Endothelial cell of umbilical vein (primary cell): Measurements from ENCODE around the gene SMARCE1. TPM values are rescaled to one million over a fixed set of nuclear protein-coding genes. Genes with fewer than 3 reads are reported as not detected.

Experiments
- BruUV-seq: library from RNA; stranded (reverse); fragments of 400-500 nt; replicated peaks from 2 replicates; lab custom pipeline; 2021; lab: Mats Ljungman, UMichigan
- CTCF ChIA-PET: fragments of 300-600, 350-600 bp; sonication (Branson Sonifier 250); formaldehyde crosslinking; loops from one replicate; lab custom pipeline; 2021; ENCODE audit warnings: antibody characterized with exemption, inconsistent platforms; lab: Charles Lee
- POLR2A ChIA-PET: fragments of 300-600, 350-600 bp; sonication (Branson Sonifier 250); formaldehyde crosslinking; loops from one replicate; lab custom pipeline; 2021; ENCODE audit warnings: antibody characterized with exemption, inconsistent platforms; lab: Charles Lee
- DNase-seq: peaks from one replicate; pipeline ENCODE4 v3.0.0-alpha.2; 2011; ENCODE audit warnings: low read depth, low spot score
- FAIRE-seq: peaks from 2 replicates; lab custom pipeline; 2011; peaks lifted over from hg19 to GRCh38; lab: Jason Lieb, UNC
- H2AFZ ChIP-seq: 2 replicates; pipeline ENCODE4 v1.6.0; 2012; ENCODE audit warnings: low read depth, low read length, control low read depth, inconsistent platforms
- H3K27ac ChIP-seq: 2 replicates; pipeline ENCODE4 v1.5.1; 2011; ENCODE audit warnings: low read depth, mild to moderate bottlenecking, control low read depth, low read length, moderate library complexity; ENCODE audit not compliant: insufficient read depth
- H3K27me3 ChIP-seq, 2 experiments: 2 replicates each; pipeline versions ENCODE4 v1.6.0 to v1.6.1; 2011; ENCODE audit warnings: low read length in 2 of 2, mixed read lengths in 1 of 2; ENCODE audit not compliant: control insufficient read depth in 2 of 2, insufficient read depth in 2 of 2
- H3K36me3 ChIP-seq, 2 experiments: 2 replicates in 1 of 2; 3 replicates in 1 of 2; pipeline ENCODE4 v1.5.1; 2011; ENCODE audit warnings: low read length in 2 of 2, mild to moderate bottlenecking in 1 of 2, moderate library complexity in 1 of 2; ENCODE audit not compliant: control insufficient read depth in 2 of 2, insufficient read depth in 2 of 2; ENCODE audit errors: extremely low read depth in 1 of 2
- H3K4me1 ChIP-seq: 3 replicates; pipeline ENCODE4 v1.5.1; 2011; ENCODE audit warnings: mild to moderate bottlenecking, low read length; ENCODE audit not compliant: control insufficient read depth, insufficient read depth; ENCODE audit errors: extremely low read depth
- H3K4me2 ChIP-seq: 2 replicates; pipeline ENCODE4 v1.6.1; 2011; ENCODE audit warnings: low read length, control low read depth, mixed read lengths; ENCODE audit not compliant: insufficient read depth
- H3K4me3 ChIP-seq, 3 experiments: fragments of 200-600 bp in 1 of 3; sonication (generic), shearing (Covaris generic) in 1 of 3; replicated peaks in 1 of 3; 2 replicates each; pipeline ENCODE4 v1.5.1; 2011 to 2016; ENCODE audit warnings: control low read depth in 3 of 3, low read length in 3 of 3, mild to moderate bottlenecking in 2 of 3, inconsistent platforms in 1 of 3, low read depth in 1 of 3, moderate library complexity in 1 of 3; ENCODE audit not compliant: insufficient read depth in 1 of 3
- H3K79me2 ChIP-seq: 2 replicates; pipeline ENCODE4 v1.6.0; 2012; ENCODE audit warnings: low read length, inconsistent platforms; ENCODE audit not compliant: control insufficient read depth, insufficient read depth
- H3K9ac ChIP-seq: replicated peaks from 2 replicates; pipeline ENCODE3; 2011; ENCODE audit warnings: low read length, control low read depth; ENCODE audit not compliant: insufficient read depth; ENCODE audit errors: extremely low read depth
- H3K9me1 ChIP-seq: replicated peaks from 3 replicates; pipeline ENCODE4 v1.6.0; 2011; ENCODE audit warnings: mild to moderate bottlenecking, low read length; ENCODE audit not compliant: control insufficient read depth, insufficient read depth; ENCODE audit errors: extremely low read depth
- H3K9me3 ChIP-seq: replicated peaks from 2 replicates; pipeline ENCODE4 v1.5.1; 2012; ENCODE audit warnings: low read length, inconsistent platforms; ENCODE audit not compliant: control insufficient read depth, insufficient read depth
- H4K20me1 ChIP-seq: replicated peaks from 2 replicates; pipeline ENCODE3; 2011; ENCODE audit warnings: mild to moderate bottlenecking, low read length; ENCODE audit not compliant: control insufficient read depth, insufficient read depth; ENCODE audit errors: extremely low read depth
- CTCF ChIP-seq, 2 donors: IDR thresholded peaks; 1 replicate in 1 of 2; 2 replicates in 1 of 2; pipeline ENCODE4 v1.5.1; 2011; ENCODE audit warnings: low read length in 2 of 2, mild to moderate bottlenecking in 2 of 2, moderate library complexity in 2 of 2, control low read depth in 1 of 2, inconsistent platforms in 1 of 2, low read depth in 1 of 2; ENCODE audit not compliant: insufficient read depth in 1 of 2; ENCODE audit errors: extremely low read depth in 1 of 2
- MYC ChIP-seq: IDR thresholded peaks from one replicate; pipeline ENCODE4 v1.6.1; 2011; ENCODE audit warnings: mild to moderate bottlenecking, low read depth, low read length
- POLR2A ChIP-seq: IDR thresholded peaks from 2 replicates; pipeline ENCODE4 v1.6.1; 2012; ENCODE audit warnings: low read depth, mild to moderate bottlenecking, control low read depth, low read length
- dilution Hi-C: fragments of 300-500 bp; cut with MboI; formaldehyde crosslinking; loops from one replicate; pipeline ENCODE4 v1.15.0; 2019; ENCODE audit warnings: low sequenced_read_pairs; ENCODE audit not compliant: extremely low pct_ligation_motif_present
- intact Hi-C: fragments of 100-400 bp; cut with micrococcal nuclease; formaldehyde crosslinking; loops from one replicate; pipeline ENCODE4 v1.10.0; 2022
- polyA plus RNA-seq, 4 experiments: library from polyadenylated mRNA; depleted of rRNA in 3 of 4; stranded (reverse) in 3 of 4; unstranded in 1 of 4; fragments of >200 nt; gene quantifications; 2 replicates each; pipeline versions ENCODE4 v1.2.1 to v1.2.3, GENCODE V29; 2011 to 2012; ENCODE audit warnings: missing spikeins in 1 of 4
- total RNA-seq: library from RNA; stranded (reverse); gene quantifications from 2 replicates; pipeline ENCODE4 v1.2.3, GENCODE V29; 2021

SMARCE1 gene
- total and polyA plus RNA-seq, 2 donors (not counting 3 experiments of a cell fraction or from before 2014, with no cell fraction given): 28.4 to 127 TPM

- peak; percentile 74 for FAIRE-seq
- BruUV-seq: no TSS peak
- Histone ChIP-seq H4K20me1 (no peaks in the 10 kb centered on the region), H3K9ac (no peak overlapping the region), H3K27ac (no peak overlapping the region), H2AFZ (no peak overlapping the region), H3K4me1 (no peaks in the 10 kb centered on the region), H3K9me1 (no peaks in the 10 kb centered on the region), H3K27me3 (peaks cover 15% of the 10 kb centered on the region in 2 experiments), H3K4me3 (no peak overlapping the region), H3K9me3 (no peaks in the 10 kb centered on the region), H3K4me2 (no peak overlapping the region), H3K79me2 (no peaks in the 10 kb centered on the region), H3K36me3 (no peaks in the 10 kb centered on the region)
- TF ChIP-seq POLR2A: no peak
- TF ChIP-seq CTCF (IDR thresholded peaks at IDR 0.05; ENCODE audit: extremely low read depth in 1 of 2, insufficient read depth in 1 of 2, low read depth in 1 of 2, low read length in 2 of 2): peak; percentile 23 to 39
- intact Hi-C loops (loop anchor here (1.0 kb wide), 1 partner anchor 176 kb away; no protein-coding TSS in a partner anchor), dilution Hi-C loops (no loop called here)
- POLR2A ChIA-PET: no interaction called here
- CTCF ChIA-PET: interaction anchor here (0.7 to 3.5 kb wide), 18 partner anchors 10 to 1048 kb away, joined by 3 to 22 read pairs (median 4); no protein-coding TSS in a partner anchor
- peak; percentile 26 for DNase-seq
Observed at GRCh38 chr17:40615068-40615840, 32.4 kb downstream of the SMARCE1 start.

- BruUV-seq: no TSS peak
- Histone ChIP-seq H3K9ac (no peak overlapping the region), H3K4me1 (no peaks in the 10 kb centered on the region), H3K27me3 (peaks cover 16 to 17% of the 10 kb centered on the region in 2 experiments), H3K4me3 (no peak overlapping the region), H4K20me1 (no peaks in the 10 kb centered on the region), H3K9me3 (no peaks in the 10 kb centered on the region), H3K4me2 (no peak overlapping the region), H3K27ac (no peak overlapping the region), H3K79me2 (no peaks in the 10 kb centered on the region), H3K36me3 (no peaks in the 10 kb centered on the region), H2AFZ (no peak overlapping the region), H3K9me1 (no peaks in the 10 kb centered on the region)
- no peak for FAIRE-seq
- POLR2A ChIA-PET: no interaction called here
- dilution Hi-C loops (no loop called here), intact Hi-C loops (loop anchor here (1.0 kb wide), 1 partner anchor 177 kb away; no protein-coding TSS in a partner anchor)
- CTCF ChIA-PET: interaction anchor here (1.0 to 3.5 kb wide), 12 partner anchors 11 to 893 kb away, joined by 3 to 22 read pairs (median 6); no protein-coding TSS in a partner anchor
- DNase-seq: no peak
- TF ChIP-seq MYC: no peak
Observed at GRCh38 chr17:40614431-40615067, 33.1 kb downstream of the SMARCE1 start.
